ENCODE data around the gene ANXA2.

GRCh38 chr15:60307034-60307433, 90.8 kb downstream of the ANXA2 start:
- TF ChIP-seq CTCF (conservative IDR thresholded peaks at IDR 0.05; ENCODE audit: low read length) (no peak), EZH2phosphoT487 (IDR thresholded peaks at IDR 0.05; ENCODE audit: borderline replicate concordance) (no peak)

Measured in Loucy (cell line).